H9 (cell line): Measurements from ENCODE around the gene MZB1. TPM values are rescaled to one million over a fixed set of nuclear protein-coding genes. Genes with fewer than 3 reads are reported as not detected.

Experiments
- DNase-seq: peaks from one replicate; pipeline ENCODE4 v3.0.0-alpha.2; 2017
- H2AFZ ChIP-seq: one replicate; pipeline ENCODE4 v1.6.1; 2013; ENCODE audit warnings: mild to moderate bottlenecking, low read length, control low read depth, moderate library complexity
- H2AK5ac ChIP-seq: 2 replicates; pipeline ENCODE4 v1.6.1; 2013; ENCODE audit warnings: low read length, control low read depth, mixed read lengths; ENCODE audit not compliant: insufficient read length
- H2BK120ac ChIP-seq: one replicate; pipeline ENCODE4 v1.6.1; 2013; ENCODE audit warnings: low read depth, mild to moderate bottlenecking, low read length, control low read depth, inconsistent platforms; ENCODE audit not compliant: poor library complexity, severe bottlenecking
- H2BK12ac ChIP-seq: 2 replicates; pipeline ENCODE4 v1.6.1; 2013; ENCODE audit warnings: low read length, control low read depth, mixed read lengths, low read depth; ENCODE audit not compliant: insufficient read length
- H2BK15ac ChIP-seq: 2 replicates; pipeline ENCODE4 v1.6.1; 2013; ENCODE audit warnings: low read depth, low read length, control low read depth
- H2BK20ac ChIP-seq: one replicate; pipeline ENCODE4 v1.6.1; 2013; ENCODE audit warnings: low read depth, mild to moderate bottlenecking, low read length, control low read depth, inconsistent platforms; ENCODE audit not compliant: poor library complexity, severe bottlenecking
- H2BK5ac ChIP-seq: 2 replicates; pipeline ENCODE4 v1.6.1; 2013; ENCODE audit warnings: low read length, control low read depth, mixed read lengths; ENCODE audit not compliant: insufficient read length
- H3K14ac ChIP-seq: 2 replicates; pipeline ENCODE4 v1.6.1; 2013; ENCODE audit warnings: low read length, control low read depth; ENCODE audit not compliant: insufficient read depth
- H3K18ac ChIP-seq: 2 replicates; pipeline ENCODE4 v1.6.1; 2013; ENCODE audit warnings: low read depth, mild to moderate bottlenecking, mixed read lengths, low read length, control low read depth; ENCODE audit not compliant: insufficient read length
- H3K23ac ChIP-seq: 2 replicates; pipeline ENCODE4 v1.6.1; 2013; ENCODE audit warnings: low read length, control low read depth, mixed read lengths, low read depth; ENCODE audit not compliant: insufficient read length
- H3K23me2 ChIP-seq: 2 replicates; pipeline ENCODE4 v1.6.1; 2013; ENCODE audit warnings: low read depth, mild to moderate bottlenecking, mixed read lengths, low read length, control low read depth; ENCODE audit not compliant: insufficient read length, poor library complexity, severe bottlenecking
- H3K27ac ChIP-seq: 2 replicates; pipeline ENCODE4 v1.5.1; 2013; ENCODE audit warnings: low read length, control low read depth, mixed read lengths, low read depth; ENCODE audit not compliant: insufficient read length
- H3K27me3 ChIP-seq: 2 replicates; pipeline ENCODE4 v1.6.1; 2013; ENCODE audit warnings: low read length, control low read depth, inconsistent platforms; ENCODE audit not compliant: insufficient read depth
- H3K4ac ChIP-seq: 2 replicates; pipeline ENCODE4 v1.6.1; 2013; ENCODE audit warnings: low read depth, mild to moderate bottlenecking, control low read depth, inconsistent platforms, low read length, moderate library complexity
- H3K4me1 ChIP-seq: 2 replicates; pipeline ENCODE4 v1.6.1; 2013; ENCODE audit warnings: low read length, control low read depth, inconsistent platforms; ENCODE audit not compliant: insufficient read depth
- H3K4me2 ChIP-seq: 2 replicates; pipeline ENCODE4 v1.6.1; 2013; ENCODE audit warnings: low read length, control low read depth, mixed read lengths; ENCODE audit not compliant: insufficient read length, insufficient read depth
- H3K56ac ChIP-seq: 2 replicates; pipeline ENCODE4 v1.6.1; 2013; ENCODE audit warnings: low read depth, mild to moderate bottlenecking, mixed read lengths, low read length, control low read depth; ENCODE audit not compliant: insufficient read length
- H3K79me1 ChIP-seq: 2 replicates; pipeline ENCODE4 v1.6.1; 2013; ENCODE audit warnings: low read depth, mild to moderate bottlenecking, moderate library complexity, low read length, control low read depth, inconsistent platforms; ENCODE audit not compliant: insufficient read depth, poor library complexity, severe bottlenecking
- H3K79me2 ChIP-seq: 2 replicates; pipeline ENCODE4 v1.6.1; 2013; ENCODE audit warnings: low read length, control low read depth, inconsistent platforms; ENCODE audit not compliant: insufficient read depth
- H3K9ac ChIP-seq: 2 replicates; pipeline ENCODE4 v1.6.1; 2013; ENCODE audit warnings: low read length, control low read depth, mixed read lengths; ENCODE audit not compliant: insufficient read length; ENCODE audit errors: extremely low read depth
- H3K9me3 ChIP-seq: one replicate; pipeline ENCODE4 v1.6.1; 2013; ENCODE audit warnings: low read depth, low read length, inconsistent platforms; ENCODE audit not compliant: control insufficient read depth
- H3T11ph ChIP-seq: one replicate; pipeline ENCODE4 v1.6.1; 2013; ENCODE audit warnings: mild to moderate bottlenecking, low read length, control low read depth, inconsistent platforms
- H4K20me1 ChIP-seq: one replicate; pipeline ENCODE4 v1.6.1; 2013; ENCODE audit not compliant: control insufficient read depth, insufficient read length, insufficient read depth
- H4K5ac ChIP-seq: 2 replicates; pipeline ENCODE4 v1.6.1; 2013; ENCODE audit warnings: low read depth, mild to moderate bottlenecking, mixed read lengths, low read length, control low read depth; ENCODE audit not compliant: insufficient read length
- H4K8ac ChIP-seq: replicated peaks from 2 replicates; pipeline ENCODE4 v1.6.1; 2013; ENCODE audit warnings: low read length, control low read depth, mixed read lengths, low read depth; ENCODE audit not compliant: insufficient read length
- H4K91ac ChIP-seq: 2 replicates; pipeline ENCODE4 v1.6.1; 2013; ENCODE audit warnings: low read depth, mild to moderate bottlenecking, moderate library complexity, mixed read lengths, low read length, control low read depth; ENCODE audit not compliant: insufficient read length
- H3K27ac Mint-ChIP-seq, 3 experiments: 2 replicates in 2 of 3; 3 replicates in 1 of 3; pipeline ENCODE4 v1.8.0; 2020 to 2021; ENCODE audit warnings: mixed read lengths in 3 of 3, mild to moderate bottlenecking in 1 of 3, moderate library complexity in 1 of 3
- H3K27me3 Mint-ChIP-seq: 2 replicates; pipeline ENCODE4 v1.8.0; 2021; ENCODE audit warnings: low read depth, mild to moderate bottlenecking, moderate library complexity, mixed read lengths
- H3K36me3 Mint-ChIP-seq, 3 experiments: 2 replicates in 2 of 3; 3 replicates in 1 of 3; pipeline ENCODE4 v1.8.0; 2020 to 2021; ENCODE audit warnings: low read depth in 3 of 3, mixed read lengths in 3 of 3; ENCODE audit not compliant: insufficient read depth in 1 of 3
- H3K4me1 Mint-ChIP-seq, 2 experiments: 2 replicates each; pipeline ENCODE4 v1.8.0; 2020; ENCODE audit warnings: mixed read lengths in 2 of 2
- H3K4me3 Mint-ChIP-seq, 2 experiments: 2 replicates in 1 of 2; 3 replicates in 1 of 2; pipeline ENCODE4 v1.8.0; 2020 to 2021; ENCODE audit warnings: mild to moderate bottlenecking in 2 of 2, mixed read lengths in 2 of 2, moderate library complexity in 1 of 2
- H3K9me3 Mint-ChIP-seq, 2 experiments: 2 replicates in 1 of 2; 3 replicates in 1 of 2; pipeline ENCODE4 v1.8.0; 2020; ENCODE audit warnings: mild to moderate bottlenecking in 2 of 2, mixed read lengths in 2 of 2, moderate library complexity in 1 of 2
- WGBS: extraction: QIAGEN DNeasy Blood & Tissue Kit; methylation state at CpG from one replicate; pipeline ENCODE4 v1.1.7; 2013; ENCODE audit warnings: missing lambda C conversion rate, low lambda C conversion rate, mixed read lengths; ENCODE audit not compliant: insufficient read length; ENCODE audit errors: extremely low coverage; 5-methylcytosine and 5-hydroxymethylcytosine counted together
- total RNA-seq: library from RNA; stranded (reverse); gene quantifications from 2 replicates; pipeline ENCODE4 v1.2.1, GENCODE V29; 2021
- TF ChIP-seq, protein P1 (sequence below): fragments of 200-600 bp; sonication (generic); conservative IDR thresholded peaks from 3 replicates; pipeline ENCODE4 v1.8.0; 2021; ENCODE audit warnings: antibody characterized with exemption, mild to moderate bottlenecking

The MZB1 gene
- total RNA-seq, 1 experiment from 2014 or later, result 0.31 TPM

DNA sequence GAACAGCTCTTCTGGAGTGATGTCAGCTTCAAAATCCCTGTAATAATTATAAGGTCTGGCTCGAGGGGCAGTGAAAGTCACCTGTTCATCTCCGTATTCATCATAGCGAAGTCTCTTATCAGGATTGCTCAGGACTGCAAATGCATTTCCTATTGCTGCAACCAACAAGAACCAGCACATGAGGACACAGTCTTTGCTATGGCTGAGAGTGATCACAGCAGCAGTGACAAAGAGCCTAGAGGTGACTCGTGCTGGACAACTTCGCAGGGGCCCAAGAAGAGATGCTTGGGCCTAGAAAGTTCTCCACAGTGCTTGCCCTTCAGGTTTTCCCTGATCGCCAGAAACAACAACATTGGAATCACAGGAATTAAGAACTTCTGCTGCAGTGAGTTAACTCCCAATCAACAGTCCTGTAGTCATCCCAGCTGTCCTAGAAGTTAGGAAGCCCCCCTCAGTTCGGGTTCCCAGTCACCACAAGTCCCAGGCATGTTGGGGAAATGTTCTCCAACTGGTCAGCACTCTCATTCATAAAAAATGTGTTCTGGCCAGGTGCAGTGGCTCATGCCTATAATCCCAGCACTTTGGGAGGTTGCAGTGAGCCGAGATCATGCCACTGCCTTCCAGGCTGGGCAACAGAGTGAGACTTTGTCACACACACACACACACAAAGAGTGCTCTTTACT lies 36.6 kb upstream of the MZB1 start:
- H3K36me3 Mint-ChIP-seq, result peaks cover 5 to 61% (median 45%) of the 10 kb centered on the region in 3 experiments
- no peaks in the 10 kb centered on the region for H3K79me2 ChIP-seq
- H2BK5ac ChIP-seq, result no peak overlapping the region
- H3K23me2 ChIP-seq, result no peaks in the 10 kb centered on the region
- no peak overlapping the region for H2AK5ac ChIP-seq
- WGBS, result no CpG with 5 or more reads among the region's 8 CpGs
- H3K4me3 Mint-ChIP-seq, result no peak overlapping the region
- H3K79me1 ChIP-seq, result no peaks in the 10 kb centered on the region
- H3K27me3 ChIP-seq, result no peaks in the 10 kb centered on the region
- no peaks in the 10 kb centered on the region for H3K27me3 Mint-ChIP-seq
- H3K27ac ChIP-seq, result no peak overlapping the region
- no peak overlapping the region for H2AFZ ChIP-seq
- TF ChIP-seq, protein P1, sequence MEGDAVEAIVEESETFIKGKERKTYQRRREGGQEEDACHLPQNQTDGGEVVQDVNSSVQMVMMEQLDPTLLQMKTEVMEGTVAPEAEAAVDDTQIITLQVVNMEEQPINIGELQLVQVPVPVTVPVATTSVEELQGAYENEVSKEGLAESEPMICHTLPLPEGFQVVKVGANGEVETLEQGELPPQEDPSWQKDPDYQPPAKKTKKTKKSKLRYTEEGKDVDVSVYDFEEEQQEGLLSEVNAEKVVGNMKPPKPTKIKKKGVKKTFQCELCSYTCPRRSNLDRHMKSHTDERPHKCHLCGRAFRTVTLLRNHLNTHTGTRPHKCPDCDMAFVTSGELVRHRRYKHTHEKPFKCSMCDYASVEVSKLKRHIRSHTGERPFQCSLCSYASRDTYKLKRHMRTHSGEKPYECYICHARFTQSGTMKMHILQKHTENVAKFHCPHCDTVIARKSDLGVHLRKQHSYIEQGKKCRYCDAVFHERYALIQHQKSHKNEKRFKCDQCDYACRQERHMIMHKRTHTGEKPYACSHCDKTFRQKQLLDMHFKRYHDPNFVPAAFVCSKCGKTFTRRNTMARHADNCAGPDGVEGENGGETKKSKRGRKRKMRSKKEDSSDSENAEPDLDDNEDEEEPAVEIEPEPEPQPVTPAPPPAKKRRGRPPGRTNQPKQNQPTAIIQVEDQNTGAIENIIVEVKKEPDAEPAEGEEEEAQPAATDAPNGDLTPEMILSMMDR, result no peak
- H2BK20ac ChIP-seq, result no peak overlapping the region
- no peaks in the 10 kb centered on the region for H3K9me3 ChIP-seq
- H2BK120ac ChIP-seq, result no peak overlapping the region
- H4K5ac ChIP-seq, result no peak overlapping the region
- H3K4ac ChIP-seq, result no peak overlapping the region
- no peak for DNase-seq
- H3K4me2 ChIP-seq, result no peak overlapping the region
- H3K9me3 Mint-ChIP-seq, result no peaks in the 10 kb centered on the region
- H3K4me1 Mint-ChIP-seq, result peaks cover 0 to 4% of the 10 kb centered on the region in 2 experiments; a peak in 1 of 4 replicates
- H3T11ph ChIP-seq, result no peak overlapping the region
- no peaks in the 10 kb centered on the region for H4K20me1 ChIP-seq
- H3K4me1 ChIP-seq, result no peaks in the 10 kb centered on the region
- H2BK15ac ChIP-seq, result no peak overlapping the region
- H3K27ac Mint-ChIP-seq, result no peak overlapping the region
- H4K8ac ChIP-seq, result no peak overlapping the region
- H2BK12ac ChIP-seq, result no peak overlapping the region
- no peak overlapping the region for H3K9ac ChIP-seq
- H3K18ac ChIP-seq, result no peak overlapping the region
- no peak overlapping the region for H4K91ac ChIP-seq
- no peak overlapping the region for H3K14ac ChIP-seq
- no peak overlapping the region for H3K23ac ChIP-seq
- H3K56ac ChIP-seq, result no peak overlapping the region
